Tibial nerve (tissue), 4 donors: ENCODE results near the gene PACSIN2. TPM values are rescaled to one million over a fixed set of nuclear protein-coding genes. Genes with fewer than 3 reads are reported as not detected.

ENCODE experiments used
- DNase-seq, 2 donors: peaks; one replicate each; pipeline ENCODE4 v3.0.0-alpha.2; 2019; ENCODE audit warnings: low spot score in 2 of 2
- H3K27ac ChIP-seq, 4 donors: fragments of 200-600 bp; sonication (generic) in 3 of 4; one replicate each; pipeline ENCODE4 v1.5.1; 2017 to 2019; ENCODE audit warnings: mild to moderate bottlenecking in 1 of 4
- H3K27me3 ChIP-seq, 2 donors: fragments of 200-600 bp; sonication (generic) in 1 of 2; one replicate each; pipeline versions ENCODE4 v1.5.1 to v1.6.0; 2017 to 2019
- H3K36me3 ChIP-seq, 3 donors: fragments of 200-600 bp; sonication (generic); one replicate each; pipeline ENCODE4 v1.5.1; 2018 to 2019
- H3K4me1 ChIP-seq, 4 donors: fragments of 200-600 bp; sonication (generic) in 3 of 4; one replicate each; pipeline ENCODE4 v1.5.1; 2017 to 2019
- H3K4me3 ChIP-seq, 4 donors: fragments of 200-600 bp; sonication (generic) in 3 of 4; one replicate each; pipeline ENCODE4 v1.5.1; 2017 to 2019; ENCODE audit warnings: mild to moderate bottlenecking in 1 of 4, moderate library complexity in 1 of 4
- H3K9me3 ChIP-seq, 4 donors: fragments of 200-600 bp; sonication (generic) in 3 of 4; one replicate each; pipeline ENCODE4 v1.5.1; 2017 to 2019
- CTCF ChIP-seq, 5 experiments: fragments of 200-600 bp in 3 of 5; fragments of 450-650 bp in 2 of 5; sonication (generic) in 3 of 5; IDR thresholded peaks; one replicate each; pipeline ENCODE4 v1.5.1; 2016 to 2019; ENCODE audit warnings: antibody characterized with exemption in 5 of 5, mild to moderate bottlenecking in 3 of 5, moderate library complexity in 2 of 5
- EP300 ChIP-seq, 2 donors: sonication (generic); formaldehyde crosslinking; IDR thresholded peaks; one replicate each; pipeline ENCODE4 v1.6.1; 2017; ENCODE audit warnings: antibody characterized with exemption in 2 of 2, mild to moderate bottlenecking in 1 of 2
- POLR2A ChIP-seq, 2 donors: fragments of 450-650 bp; IDR thresholded peaks; one replicate each; pipeline ENCODE4 v1.6.1; 2017; ENCODE audit warnings: antibody characterized with exemption in 2 of 2, mild to moderate bottlenecking in 2 of 2, moderate library complexity in 2 of 2
- WGBS, 2 donors: methylation state at CpG; one replicate each; pipeline ENCODE4 v1.1.5; 2018; 5-methylcytosine and 5-hydroxymethylcytosine counted together
- total RNA-seq, 4 donors: library from RNA; depleted of rRNA; stranded (reverse); fragments of >200 nt; gene quantifications; one replicate each; pipeline ENCODE4 v1.1.0, GENCODE V29; 2016

Gene PACSIN2
- total RNA-seq, 4 donors from 2014 or later: 45.9 to 78.2 (median 59.0) TPM

GRCh38 chr22:42855211-42855610 lies 159.7 kb downstream of the PACSIN2 start:
- Histone ChIP-seq H3K36me3 (no peaks in the 10 kb centered on the region), H3K4me3 (peak overlapping the region in 1 of 4 donors; percentile 94), H3K27me3 (no peaks in the 10 kb centered on the region), H3K27ac (peak overlapping the region; percentile 81 to 98 (median 94)), H3K9me3 (no peaks in the 10 kb centered on the region), H3K4me1 (peaks cover 0 to 38% (median 16%) of the 10 kb centered on the region in 4 donors)
- TF ChIP-seq CTCF (IDR thresholded peaks at IDR 0.05) (no peak), POLR2A (IDR thresholded peaks at IDR 0.05) (no peak)
- 79 to 82% methylated on average over 8 of the region's 8 CpGs for WGBS, 2 donors
- DNase-seq: no peak

- Histone ChIP-seq H3K4me3 (no peak overlapping the region), H3K27me3 (no peaks in the 10 kb centered on the region), H3K4me1 (peaks cover 0 to 33% (median 5%) of the 10 kb centered on the region in 4 donors), H3K9me3 (no peaks in the 10 kb centered on the region), H3K27ac (no peak overlapping the region), H3K36me3 (peaks cover 0 to 24% (median 0%) of the 10 kb centered on the region in 3 donors)
- DNase-seq: no peak
- TF ChIP-seq CTCF (IDR thresholded peaks at IDR 0.05) (no peak), EP300 (IDR thresholded peaks at IDR 0.05) (no peak), POLR2A (IDR thresholded peaks at IDR 0.05) (no peak)
- 71 to 72% methylated on average over 5 of the region's 5 CpGs for WGBS, 2 donors
Observed at GRCh38 chr22:42848941-42849550, 165.9 kb downstream of the PACSIN2 start.

GRCh38 chr22:42847110-42847509 lies 167.8 kb downstream of the PACSIN2 start:
- H3K36me3 ChIP-seq: peaks cover 0 to 32% (median 0%) of the 10 kb centered on the region in 3 donors
- H3K9me3 ChIP-seq: no peaks in the 10 kb centered on the region
- H3K27ac ChIP-seq: no peak overlapping the region
- TF ChIP-seq EP300 (IDR thresholded peaks at IDR 0.05) (no peak), POLR2A (IDR thresholded peaks at IDR 0.05) (no peak)
- no peak for DNase-seq
- H3K27me3 ChIP-seq: no peaks in the 10 kb centered on the region
- H3K4me3 ChIP-seq: no peak overlapping the region
- H3K4me1 ChIP-seq: peaks cover 0 to 25% (median 5%) of the 10 kb centered on the region in 4 donors
- 91 to 99% methylated on average over 3 of the region's 3 CpGs for WGBS, 2 donors

- Histone ChIP-seq H3K27me3 (no peaks in the 10 kb centered on the region), H3K27ac (peak overlapping the region in 2 of 4 donors; percentile 11 to 41), H3K9me3 (no peaks in the 10 kb centered on the region), H3K4me1 (peaks cover 0 to 25% (median 5%) of the 10 kb centered on the region in 4 donors), H3K36me3 (peaks cover 0 to 55% (median 0%) of the 10 kb centered on the region in 3 donors), H3K4me3 (no peak overlapping the region)
- TF ChIP-seq EP300 (IDR thresholded peaks at IDR 0.05) (peak in 1 of 2 donors; percentile 66), CTCF (IDR thresholded peaks at IDR 0.05) (no peak)
- 19 to 54% methylated on average over 4 of the region's 4 CpGs for WGBS, 2 donors
- DNase-seq: no peak
Observed at GRCh38 chr22:42844756-42845155, 170.2 kb downstream of the PACSIN2 start.

- Histone ChIP-seq H3K36me3 (peaks cover 0 to 70% (median 0%) of the 10 kb centered on the region in 3 donors), H3K4me3 (no peak overlapping the region), H3K27me3 (no peaks in the 10 kb centered on the region), H3K4me1 (peaks cover 0 to 15% (median 5%) of the 10 kb centered on the region in 4 donors), H3K27ac (no peak overlapping the region), H3K9me3 (no peaks in the 10 kb centered on the region)
- no peak for TF ChIP-seq POLR2A (IDR thresholded peaks at IDR 0.05)
- TF ChIP-seq EP300 (IDR thresholded peaks at IDR 0.05): no peak
- no peak for DNase-seq
- WGBS, 2 donors: 88 to 93% methylated on average over 14 of the region's 14 CpGs
Observed at GRCh38 chr22:42842658-42843370, 172.1 kb downstream of the PACSIN2 start.

GRCh38 chr22:42841444-42841843 lies 173.5 kb downstream of the PACSIN2 start:
- TF ChIP-seq CTCF (IDR thresholded peaks at IDR 0.05) (no peak), EP300 (IDR thresholded peaks at IDR 0.05) (no peak), POLR2A (IDR thresholded peaks at IDR 0.05) (no peak)
- peaks cover 0 to 61% (median 4%) of the 10 kb centered on the region in 3 donors for H3K36me3 ChIP-seq
- no peaks in the 10 kb centered on the region for H3K9me3 ChIP-seq
- 60 to 65% methylated on average over 3 of the region's 3 CpGs for WGBS, 2 donors
- H3K27ac ChIP-seq: no peak overlapping the region
- H3K4me3 ChIP-seq: no peak overlapping the region
- DNase-seq: no peak
- H3K4me1 ChIP-seq: peaks cover 0 to 15% (median 5%) of the 10 kb centered on the region in 4 donors
- H3K27me3 ChIP-seq: no peaks in the 10 kb centered on the region
